ENCODE results near the gene SHD. TPM values are rescaled to one million over a fixed set of nuclear protein-coding genes. Genes with fewer than 3 reads are reported as not detected.
A peak's percentile ranks its signal among the peaks of the same experiment; 100 is the strongest.

The SHD gene
- total RNA-seq, 4 donors from 2014 or later = 7.6 to 51.4 (median 27.5) TPM

DNA sequence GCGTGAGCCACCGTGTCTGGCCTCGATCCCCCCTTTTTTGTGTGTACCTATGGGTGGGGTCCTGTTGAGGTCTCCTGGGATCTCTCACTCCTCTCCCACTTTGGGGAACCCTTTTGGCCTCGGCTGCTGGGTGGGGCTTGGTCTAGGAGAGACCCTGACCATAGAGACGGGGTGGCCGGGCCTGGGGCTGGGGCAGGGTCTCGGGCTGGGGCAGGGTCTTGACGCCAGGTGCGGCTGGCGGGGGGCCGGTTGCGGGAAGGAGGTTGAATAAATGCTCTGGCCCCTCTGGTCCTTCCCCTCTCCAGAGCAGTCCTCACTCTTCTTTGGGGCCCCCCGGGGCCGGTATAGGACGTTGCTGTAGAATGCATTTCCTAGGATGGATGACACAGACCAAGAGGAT is 13.4 kb downstream of the SHD start:
- TF ChIP-seq POLR2A (IDR thresholded peaks at IDR 0.05) (no peak), POLR2AphosphoS5 (IDR thresholded peaks at IDR 0.05) (no peak)
- TF ChIP-seq, protein P1, sequence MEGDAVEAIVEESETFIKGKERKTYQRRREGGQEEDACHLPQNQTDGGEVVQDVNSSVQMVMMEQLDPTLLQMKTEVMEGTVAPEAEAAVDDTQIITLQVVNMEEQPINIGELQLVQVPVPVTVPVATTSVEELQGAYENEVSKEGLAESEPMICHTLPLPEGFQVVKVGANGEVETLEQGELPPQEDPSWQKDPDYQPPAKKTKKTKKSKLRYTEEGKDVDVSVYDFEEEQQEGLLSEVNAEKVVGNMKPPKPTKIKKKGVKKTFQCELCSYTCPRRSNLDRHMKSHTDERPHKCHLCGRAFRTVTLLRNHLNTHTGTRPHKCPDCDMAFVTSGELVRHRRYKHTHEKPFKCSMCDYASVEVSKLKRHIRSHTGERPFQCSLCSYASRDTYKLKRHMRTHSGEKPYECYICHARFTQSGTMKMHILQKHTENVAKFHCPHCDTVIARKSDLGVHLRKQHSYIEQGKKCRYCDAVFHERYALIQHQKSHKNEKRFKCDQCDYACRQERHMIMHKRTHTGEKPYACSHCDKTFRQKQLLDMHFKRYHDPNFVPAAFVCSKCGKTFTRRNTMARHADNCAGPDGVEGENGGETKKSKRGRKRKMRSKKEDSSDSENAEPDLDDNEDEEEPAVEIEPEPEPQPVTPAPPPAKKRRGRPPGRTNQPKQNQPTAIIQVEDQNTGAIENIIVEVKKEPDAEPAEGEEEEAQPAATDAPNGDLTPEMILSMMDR (IDR thresholded peaks at IDR 0.05) = no peak
- H3K36me3 ChIP-seq = no peaks in the 10 kb centered on the region
- no peaks in the 10 kb centered on the region for H3K9me3 ChIP-seq
- H3K4me3 ChIP-seq = no peak overlapping the region
- H3K4me1 ChIP-seq = no peaks in the 10 kb centered on the region
- no peak overlapping the region for H3K27ac ChIP-seq
- in situ Hi-C loops (cut with MboI; ENCODE audit: low pct_ligation_motif_present in 1 of 4, low pct_unique_long_range_greater_than_20kb in 1 of 4, low sequenced_read_pairs in 3 of 4) (no loop called here), intact Hi-C loops (cut with DNase I; ENCODE audit: low total_unique reads) (no loop called here)
- H3K27me3 ChIP-seq = no peaks in the 10 kb centered on the region
- DNase-seq = no peak
- 85% methylated on average over 14 of the region's 15 CpGs; no CpG with 5 or more reads in 1 of the 2 donors for WGBS, 2 donors (ENCODE audit: low coverage in 1 of 2)

DNA sequence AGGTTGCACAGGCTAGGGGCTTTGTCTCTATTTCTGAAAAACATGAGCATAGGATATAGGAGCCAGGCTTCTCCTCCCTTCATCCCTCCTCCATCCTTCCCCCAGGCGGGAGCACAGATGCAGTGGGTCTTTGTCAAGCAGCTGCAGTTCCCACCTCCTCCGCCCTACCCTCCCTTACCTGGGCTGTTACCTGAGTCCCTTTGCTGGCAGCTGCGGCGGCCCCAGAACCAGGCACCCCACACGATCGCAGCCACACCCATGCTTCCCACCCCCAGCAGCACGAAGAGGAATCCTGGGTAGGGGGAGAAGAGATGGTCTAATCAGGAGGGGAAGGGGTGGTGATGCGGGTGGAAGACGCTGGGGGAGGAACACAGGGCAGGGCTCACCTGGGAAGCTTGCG is 15.3 kb downstream of the SHD start:
- H3K4me3 ChIP-seq = no peak overlapping the region
- no peak for DNase-seq
- TF ChIP-seq POLR2AphosphoS5 (IDR thresholded peaks at IDR 0.05) (no peak), EP300 (IDR thresholded peaks at IDR 0.05; ENCODE audit: low read depth) (no peak), POLR2A (IDR thresholded peaks at IDR 0.05) (no peak)
- intact Hi-C loops (cut with DNase I; ENCODE audit: low total_unique reads) = no loop called here
- in situ Hi-C loops (cut with MboI; ENCODE audit: low pct_ligation_motif_present in 1 of 4, low pct_unique_long_range_greater_than_20kb in 1 of 4, low sequenced_read_pairs in 3 of 4) = no loop called here
- no peaks in the 10 kb centered on the region for H3K36me3 ChIP-seq
- 72% methylated on average over 10 of the region's 10 CpGs; no CpG with 5 or more reads in 1 of the 2 donors for WGBS, 2 donors (ENCODE audit: low coverage in 1 of 2)
- no peaks in the 10 kb centered on the region for H3K9me3 ChIP-seq
- H3K27me3 ChIP-seq = no peaks in the 10 kb centered on the region
- no peak overlapping the region for H3K27ac ChIP-seq
- no peaks in the 10 kb centered on the region for H3K4me1 ChIP-seq

DNA sequence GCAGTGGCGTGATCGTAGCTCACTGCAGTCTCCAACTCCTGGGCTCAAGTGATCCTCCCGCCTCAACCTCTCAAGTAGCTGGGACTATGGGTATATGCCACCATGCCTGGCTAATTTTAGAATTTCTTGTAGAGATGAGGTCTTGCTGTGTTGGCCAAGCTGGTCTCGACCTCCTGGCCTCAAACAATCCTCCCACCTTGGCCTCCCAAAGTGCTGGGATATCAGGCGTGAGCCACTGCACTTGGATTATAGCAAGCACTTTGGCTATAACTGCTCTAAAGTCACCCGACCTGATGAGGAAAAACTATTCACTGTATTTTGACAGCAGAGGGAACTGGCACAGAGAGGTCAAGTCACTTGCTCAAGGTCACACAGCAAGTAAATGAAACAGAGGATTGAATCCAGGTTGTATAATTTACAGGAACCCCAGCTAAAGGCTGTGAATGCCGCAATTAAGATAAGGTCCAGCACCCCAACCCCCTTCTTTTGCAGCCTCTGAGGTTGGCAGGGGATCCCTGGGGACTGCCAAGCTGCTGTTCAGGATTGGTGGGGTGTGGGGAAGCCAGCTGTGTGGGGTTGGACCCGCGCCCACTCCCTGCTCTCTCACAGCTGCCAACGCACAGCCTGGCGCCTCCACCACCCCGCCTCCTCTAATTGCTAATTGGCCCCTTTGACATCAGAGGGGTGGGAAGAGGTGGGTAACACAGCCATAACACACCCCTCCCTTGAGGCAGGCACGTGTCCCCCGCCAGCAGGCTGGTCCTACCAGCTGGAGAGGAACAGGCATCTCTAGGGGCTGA is 17.1 kb downstream of the SHD start:
- TF ChIP-seq EP300 (IDR thresholded peaks at IDR 0.05; ENCODE audit: low read depth) = no peak
- WGBS, 2 donors (ENCODE audit: low coverage in 1 of 2) = 30% methylated on average over 14 of the region's 14 CpGs; no CpG with 5 or more reads in 1 of the 2 donors
- Histone ChIP-seq H3K27ac (no peak overlapping the region), H3K4me3 (no peak overlapping the region), H3K4me1 (no peaks in the 10 kb centered on the region), H3K27me3 (no peaks in the 10 kb centered on the region), H3K9me3 (no peaks in the 10 kb centered on the region), H3K36me3 (no peaks in the 10 kb centered on the region)
- peak; percentile 22 for DNase-seq
- intact Hi-C loops (cut with DNase I; ENCODE audit: low total_unique reads) = no loop called here
- in situ Hi-C loops (cut with MboI; ENCODE audit: low pct_ligation_motif_present in 1 of 4, low pct_unique_long_range_greater_than_20kb in 1 of 4, low sequenced_read_pairs in 3 of 4) = no loop called here

DNA sequence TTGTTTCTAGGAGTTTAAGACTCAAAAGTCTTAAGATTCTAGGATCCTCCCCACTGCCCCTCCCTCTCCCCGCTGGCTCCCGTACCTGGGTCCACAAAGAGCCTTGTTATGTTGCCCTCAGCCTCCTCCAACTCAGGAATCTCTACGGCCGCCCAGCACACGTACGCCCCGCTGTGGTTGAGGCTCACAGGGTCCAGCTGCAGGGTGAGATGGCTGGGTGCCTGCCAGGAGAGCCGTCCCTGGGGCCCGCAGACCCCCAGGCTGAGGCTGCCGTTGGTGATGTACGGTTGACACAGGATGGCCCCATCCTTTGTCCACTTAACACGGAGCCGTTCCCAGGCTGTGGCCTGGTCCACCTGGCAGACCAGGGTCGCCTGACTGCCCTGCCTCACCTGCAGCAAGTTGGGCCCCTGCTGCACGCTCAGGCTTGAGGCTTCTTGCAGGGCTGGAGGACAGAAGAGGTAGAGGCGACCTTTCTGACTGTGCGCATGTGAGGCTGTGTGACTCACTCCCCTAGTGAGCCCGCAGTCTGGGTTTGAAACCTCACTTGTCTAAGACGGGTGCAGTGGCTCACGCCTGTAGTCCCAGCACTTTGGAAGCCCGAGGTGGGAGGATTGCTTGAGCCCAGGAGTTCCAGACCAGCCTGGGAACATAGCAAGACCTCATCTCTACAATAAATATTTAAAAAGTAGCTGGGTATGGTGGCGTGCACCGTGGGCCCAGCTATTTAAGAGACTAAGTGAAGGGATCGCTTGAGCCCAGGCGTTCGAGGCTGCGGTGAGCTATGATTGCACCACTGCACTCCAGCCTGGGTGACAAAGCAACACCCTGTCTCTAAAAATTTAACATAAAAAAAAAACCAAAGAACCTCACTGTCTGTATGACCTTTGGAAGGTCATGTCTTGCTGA is 19.1 kb downstream of the SHD start:
- TF ChIP-seq POLR2A (IDR thresholded peaks at IDR 0.05) (no peak), EP300 (IDR thresholded peaks at IDR 0.05; ENCODE audit: low read depth) (no peak), POLR2AphosphoS5 (IDR thresholded peaks at IDR 0.05) (no peak)
- TF ChIP-seq, protein P1 (IDR thresholded peaks at IDR 0.05) = no peak
- in situ Hi-C loops (cut with MboI; ENCODE audit: low pct_ligation_motif_present in 1 of 4, low pct_unique_long_range_greater_than_20kb in 1 of 4, low sequenced_read_pairs in 3 of 4) (no loop called here), intact Hi-C loops (cut with DNase I; ENCODE audit: low total_unique reads) (no loop called here)
- no peak overlapping the region for H3K4me3 ChIP-seq
- H3K27ac ChIP-seq = no peak overlapping the region
- H3K9me3 ChIP-seq = no peaks in the 10 kb centered on the region
- no peaks in the 10 kb centered on the region for H3K27me3 ChIP-seq
- H3K36me3 ChIP-seq = no peaks in the 10 kb centered on the region
- no peaks in the 10 kb centered on the region for H3K4me1 ChIP-seq
- no peak for DNase-seq
- WGBS, 2 donors (ENCODE audit: low coverage in 1 of 2) = 81 to 85% methylated on average over 8 to 23 of the region's 27 CpGs

Measured in transverse colon (tissue), 4 donors.